Stimulated activated CD8-positive, alpha-beta memory T cell treated with anti-CD3 and anti-CD28 coated beads, Interleukin-15, amount 100 ng/mL, for 1 hour (primary cell): ENCODE measurements around the gene YWHAE.
"Not testable (repeated sequence)": the region's sequence is repeated elsewhere in the genome, so short reads cannot be mapped to it uniquely, and the experiment has no call there.

Experiments
- DNase-seq: peaks from one replicate; pipeline ENCODE4 v3.0.0-alpha.2; 2020; ENCODE audit warnings: low read depth

Gene YWHAE

GRCh38 chr17:1412185-1413110, 12.4 kb upstream of the YWHAE start:
- DNase-seq = no peak

- DNase-seq = no peak
Observed at GRCh38 chr17:1402262-1402586, 2.2 kb upstream of the YWHAE start.

DNA sequence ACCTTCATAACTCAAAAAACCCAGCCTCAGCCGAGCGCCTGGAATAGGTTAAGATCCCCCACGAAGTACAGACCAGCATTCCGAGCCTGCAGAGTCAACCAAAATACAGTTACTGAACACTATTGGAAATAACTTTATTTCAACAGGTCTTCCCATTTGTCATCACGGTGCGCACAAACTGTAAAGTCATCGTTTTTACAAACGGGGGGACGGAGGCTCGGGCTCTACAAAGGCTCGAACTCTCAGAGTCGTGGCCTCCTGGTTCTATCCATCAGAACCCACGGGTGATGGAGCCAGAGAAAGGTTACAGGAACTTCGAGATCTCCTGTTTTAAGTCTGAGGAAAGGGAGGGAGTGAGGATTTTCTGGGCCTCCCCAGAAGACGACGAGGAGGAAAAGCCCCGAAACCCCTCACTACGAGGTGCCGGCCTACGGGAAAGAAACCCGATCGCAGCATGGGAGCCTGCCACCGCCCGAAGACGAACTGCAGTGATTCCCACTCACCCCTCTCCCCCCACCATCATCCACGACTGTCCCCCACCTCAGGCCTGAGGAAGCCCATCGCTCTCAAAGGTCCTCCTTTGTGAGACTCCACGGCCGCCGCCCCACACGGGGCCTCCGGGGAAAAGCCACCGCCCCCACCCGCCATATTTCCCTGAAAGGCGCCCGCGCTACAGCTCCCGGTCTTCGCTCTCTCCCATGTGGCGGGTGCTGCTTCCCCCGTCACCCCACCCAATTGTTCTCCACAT, 917 bp downstream of the YWHAE start:
- peak; percentile 27 for DNase-seq

- no peak for DNase-seq
Observed at GRCh38 chr17:1398028-1398427, 2.0 kb downstream of the YWHAE start.

DNA sequence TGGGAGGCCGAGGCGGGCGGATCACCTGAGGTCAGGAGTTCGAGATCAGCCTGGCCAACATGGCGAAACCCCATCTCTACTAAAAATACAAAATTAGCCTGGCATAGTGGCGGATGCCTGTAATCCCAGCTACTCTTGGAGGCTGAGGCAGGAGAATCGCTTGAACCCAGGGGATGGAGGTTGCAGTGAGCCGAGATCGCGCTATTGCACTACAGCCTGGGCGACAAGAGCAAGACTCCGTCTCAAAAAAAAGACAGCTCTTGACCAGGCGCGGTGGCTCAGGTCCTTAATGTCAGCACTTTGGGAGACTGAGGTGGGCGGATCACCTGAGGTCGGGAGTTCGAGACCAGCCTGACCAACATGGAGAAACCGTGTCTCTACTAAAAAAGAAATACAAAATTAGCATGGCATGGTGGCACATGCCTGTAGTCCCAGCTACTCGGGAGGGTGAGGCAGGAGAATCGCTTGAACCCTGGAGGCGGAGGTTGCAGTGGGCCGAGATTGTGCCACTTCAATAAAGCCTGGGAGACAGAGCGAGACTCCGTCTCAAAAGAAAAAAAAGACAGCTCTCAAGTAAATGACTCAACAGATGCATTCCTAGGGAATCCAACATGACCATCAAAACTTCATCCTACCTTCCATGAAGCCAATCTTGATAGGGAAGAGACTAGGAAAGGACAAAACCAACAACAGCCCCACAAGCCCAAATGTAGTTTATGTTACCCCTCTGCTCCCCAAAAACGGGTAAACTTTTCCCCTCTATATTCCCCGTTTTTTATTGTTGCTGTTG, 4.0 kb downstream of the YWHAE start:
- not testable (repeated sequence) for DNase-seq

DNA sequence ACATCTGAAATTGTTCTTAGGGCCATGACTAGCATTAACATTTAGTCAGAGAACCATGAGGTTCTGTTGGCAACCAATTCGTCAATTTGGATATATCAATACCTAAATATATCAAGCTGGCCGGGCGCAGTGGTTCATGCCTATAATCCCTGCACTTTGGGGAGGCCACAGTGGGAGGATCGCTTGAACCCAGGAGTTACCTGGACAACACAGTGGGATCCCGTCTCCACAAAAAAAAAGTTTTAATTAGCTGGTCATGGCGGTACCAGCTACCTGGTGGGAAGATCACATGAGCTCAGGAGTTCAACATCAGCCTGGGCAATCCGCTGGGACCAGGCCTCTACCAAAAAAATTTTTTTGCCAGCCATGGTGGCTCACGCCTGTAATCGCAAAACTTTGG, 8.4 kb downstream of the YWHAE start:
- DNase-seq = no peak

- DNase-seq = no peak
Observed at GRCh38 chr17:1390432-1391367, 9.3 kb downstream of the YWHAE start.

GRCh38 chr17:1387490-1388227, 12.4 kb downstream of the YWHAE start:
- not testable (repeated sequence) for DNase-seq

DNA sequence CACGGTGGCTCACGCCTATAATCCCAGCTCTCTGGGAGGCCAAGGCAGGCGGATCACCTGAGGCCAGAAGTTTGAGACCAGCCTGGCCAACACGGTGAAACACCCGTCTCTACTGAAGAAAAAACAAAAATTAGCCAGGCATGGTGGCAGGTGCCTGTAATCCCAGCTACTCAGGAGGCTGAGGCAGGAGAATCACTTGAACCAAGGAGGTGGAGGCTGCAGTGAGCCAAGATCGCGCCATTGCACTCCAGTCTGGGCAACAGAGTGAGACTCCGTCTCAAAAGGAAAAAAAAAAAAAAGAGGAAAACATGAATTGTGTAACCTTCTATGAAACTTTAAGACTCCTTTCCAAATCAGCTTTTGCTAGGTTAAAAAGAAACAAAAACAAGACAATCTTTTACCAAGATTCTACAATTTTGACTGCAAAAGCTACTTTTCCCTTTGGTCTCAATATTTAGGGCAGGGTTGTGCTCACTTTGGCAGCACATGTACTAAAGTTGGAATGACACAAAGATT, 13.3 kb downstream of the YWHAE start:
- not testable (repeated sequence) for DNase-seq

DNA sequence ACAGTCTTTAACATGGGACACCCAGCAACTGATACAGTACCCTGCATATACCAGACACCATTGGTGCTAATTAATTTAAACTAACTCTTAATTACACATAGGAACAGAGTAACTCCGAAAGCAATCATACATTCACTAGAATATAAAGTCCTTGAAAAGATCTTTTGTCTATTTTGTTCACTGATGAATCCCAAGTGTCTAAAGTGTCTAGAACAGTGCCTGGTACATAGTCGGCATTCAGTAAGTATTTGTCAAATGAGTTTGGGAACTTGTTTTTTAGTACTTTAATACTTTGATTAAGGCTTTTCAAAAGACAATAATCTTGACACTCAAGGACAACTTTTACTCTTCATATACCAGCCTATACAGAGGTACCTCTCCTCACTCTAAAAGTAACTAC, 13.8 kb downstream of the YWHAE start:
- DNase-seq = no peak

GRCh38 chr17:1385861-1386260, 14.2 kb downstream of the YWHAE start:
- DNase-seq = no peak

DNA sequence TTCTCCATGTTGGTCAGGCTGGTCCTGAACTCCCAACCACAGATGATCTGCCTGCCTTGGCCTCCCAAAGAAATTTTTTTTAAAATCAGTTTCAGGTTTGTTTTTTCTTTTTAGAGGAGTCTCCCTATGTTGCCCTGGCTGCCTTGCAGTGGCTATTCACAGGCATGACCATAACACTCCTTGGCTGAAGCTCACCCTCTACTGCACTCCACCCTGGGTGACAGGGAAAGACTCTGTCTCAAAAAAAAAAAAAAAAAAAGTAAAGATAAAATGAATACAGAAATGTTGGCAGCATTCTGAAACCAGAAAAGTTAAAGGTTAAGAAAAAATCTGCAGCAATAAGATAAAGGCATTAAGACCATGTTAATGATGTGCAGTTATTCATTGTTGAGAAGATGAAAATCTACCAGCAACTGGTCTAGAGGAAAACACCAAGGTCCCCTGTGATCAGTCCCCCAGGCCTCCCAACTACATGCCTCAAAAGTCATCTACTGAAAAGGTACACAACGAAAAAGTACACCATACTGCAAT, 15.1 kb downstream of the YWHAE start:
- DNase-seq = no peak

DNA sequence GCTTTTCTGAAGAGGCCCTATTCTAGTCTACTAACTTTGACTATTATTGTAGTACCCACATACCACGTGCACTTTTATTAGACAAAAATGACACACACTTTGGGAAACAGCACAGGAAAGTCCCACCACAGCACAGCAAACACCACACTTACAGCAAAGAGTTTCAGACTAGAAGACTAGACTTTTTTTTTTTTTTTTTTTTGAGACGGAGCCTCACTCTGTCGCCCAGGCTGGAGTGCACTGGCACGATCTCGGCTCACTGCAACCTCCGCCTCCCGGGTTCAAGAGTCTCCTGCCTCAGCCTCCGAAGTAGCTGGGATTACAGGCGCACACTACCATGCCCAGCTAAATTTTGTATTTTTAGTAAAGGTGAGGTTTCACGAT, 20.1 kb downstream of the YWHAE start:
- DNase-seq = no peak

- no peak for DNase-seq
Observed at GRCh38 chr17:1379208-1379929, 20.7 kb downstream of the YWHAE start.

GRCh38 chr17:1378476-1378860, 21.6 kb downstream of the YWHAE start:
- not testable (repeated sequence) for DNase-seq

DNA sequence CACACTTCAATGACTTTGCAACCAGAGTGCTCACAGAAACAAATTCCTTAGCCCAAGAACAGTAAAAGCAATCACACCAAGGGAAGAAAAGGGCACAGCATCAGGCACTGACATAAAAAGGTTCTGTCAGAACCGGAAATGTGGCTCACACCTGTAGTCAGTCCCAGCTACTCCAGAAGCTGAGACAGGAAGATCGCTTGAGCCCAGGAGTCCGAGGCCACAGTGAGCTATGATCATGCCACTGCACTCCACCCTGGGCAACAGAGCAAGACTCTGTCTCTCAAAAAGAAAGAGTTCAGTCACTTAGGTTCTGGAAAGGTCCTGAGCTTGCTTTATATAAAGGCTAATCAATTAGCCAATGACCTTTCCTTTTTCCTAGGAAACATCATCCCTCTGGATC, 22.7 kb downstream of the YWHAE start:
- no peak for DNase-seq

- DNase-seq = no peak
Observed at GRCh38 chr17:1376061-1376460, 24.0 kb downstream of the YWHAE start.

- no peak for DNase-seq
Observed at GRCh38 chr17:1375615-1376014, 24.4 kb downstream of the YWHAE start.

DNA sequence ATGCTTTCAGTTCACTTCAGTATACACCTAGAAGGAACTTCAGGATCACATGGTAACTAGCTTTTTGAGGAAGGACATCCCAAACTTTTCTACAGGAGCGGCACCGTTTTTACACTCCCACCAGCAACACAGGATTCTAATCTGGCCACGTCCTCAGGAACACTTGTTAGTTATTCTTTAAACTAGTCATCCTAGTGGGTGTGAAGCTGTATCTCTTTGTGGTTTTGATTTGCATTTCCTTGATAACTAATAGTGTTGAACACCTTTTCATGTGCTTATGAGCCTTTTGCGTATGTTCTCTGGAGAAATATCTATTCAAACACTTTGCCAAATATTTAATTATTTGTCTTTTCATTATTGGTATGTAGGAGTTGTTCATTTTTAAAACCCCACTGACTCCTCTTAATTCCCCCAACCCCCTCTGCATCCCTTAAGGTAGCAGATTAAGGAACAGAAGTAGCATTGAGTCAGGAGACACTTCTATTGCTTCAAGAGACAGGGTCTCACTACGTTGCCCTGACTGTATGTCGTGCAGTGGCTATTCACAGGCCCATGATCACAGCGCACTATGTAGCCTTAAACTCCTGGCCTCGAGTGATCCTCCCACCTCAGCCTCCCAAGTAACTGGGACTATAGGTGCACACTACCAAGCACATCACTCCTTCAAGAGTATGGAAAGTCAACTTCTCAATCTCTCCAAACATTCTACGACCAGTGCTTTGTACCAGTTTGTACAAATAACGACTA, 25.4 kb downstream of the YWHAE start:
- no peak for DNase-seq
